CD8-positive, alpha-beta memory T cell (primary cell): ENCODE measurements around the gene BRIP1. TPM values are rescaled to one million over a fixed set of nuclear protein-coding genes. Genes with fewer than 3 reads are reported as not detected.
A peak's percentile ranks its signal among the peaks of the same experiment; 100 is the strongest.
"Not testable (repeated sequence)": the region's sequence is repeated elsewhere in the genome, so short reads cannot be mapped to it uniquely, and the experiment has no call there.

Experiments used
- CTCF ChIA-PET: fragments of 350-600 bp; sonication (Branson Sonifier 250); formaldehyde crosslinking; loops from one replicate; lab custom pipeline; 2021; ENCODE audit warnings: antibody characterized with exemption; lab: Charles Lee
- POLR2A ChIA-PET: fragments of 350-600 bp; sonication (Branson Sonifier 250); formaldehyde crosslinking; loops from one replicate; lab custom pipeline; 2021; ENCODE audit warnings: antibody characterized with exemption; lab: Charles Lee
- DNase-seq, 5 donors: peaks; one replicate each; pipeline versions ENCODE4 v3.0.0 to v3.0.0-alpha.2; 2020 to 2022; ENCODE audit warnings: mixed read lengths in 1 of 5
- H3K27ac ChIP-seq: one replicate; pipeline ENCODE4 v1.7.0; 2013; ENCODE audit warnings: low read depth, mild to moderate bottlenecking, low read length, moderate library complexity
- H3K27me3 ChIP-seq: 2 replicates; pipeline ENCODE4 v1.7.0; 2013; ENCODE audit warnings: low read length, mild to moderate bottlenecking; ENCODE audit not compliant: insufficient read depth, poor library complexity, severe bottlenecking
- H3K36me3 ChIP-seq: 2 replicates; pipeline ENCODE4 v1.7.0; 2013; ENCODE audit warnings: mild to moderate bottlenecking, low read length, moderate library complexity; ENCODE audit not compliant: insufficient read depth
- H3K4me1 ChIP-seq: 2 replicates; pipeline ENCODE4 v1.7.0; 2013; ENCODE audit warnings: mild to moderate bottlenecking, low read length, moderate library complexity; ENCODE audit not compliant: insufficient read depth
- H3K4me3 ChIP-seq: 2 replicates; pipeline ENCODE4 v1.7.0; 2013; ENCODE audit warnings: mild to moderate bottlenecking, low read length
- H3K9me3 ChIP-seq: 2 replicates; pipeline ENCODE4 v1.7.0; 2013; ENCODE audit warnings: mild to moderate bottlenecking, low read length
- H3K27ac Mint-ChIP-seq, 8 donors: one replicate each; pipeline ENCODE4 v1.8.0; 2020 to 2021; ENCODE audit warnings: mixed read lengths in 8 of 8, mild to moderate bottlenecking in 6 of 8, inconsistent platforms in 3 of 8, moderate library complexity in 3 of 8
- H3K27me3 Mint-ChIP-seq, 2 donors: one replicate each; pipeline ENCODE4 v1.8.0; 2020 to 2021; ENCODE audit warnings: mixed read lengths in 2 of 2, mild to moderate bottlenecking in 1 of 2, moderate library complexity in 1 of 2
- H3K36me3 Mint-ChIP-seq, 3 donors: one replicate each; pipeline ENCODE4 v1.8.0; 2020 to 2021; ENCODE audit warnings: mixed read lengths in 3 of 3, inconsistent platforms in 1 of 3, mild to moderate bottlenecking in 1 of 3
- H3K4me1 Mint-ChIP-seq, 3 donors: one replicate each; pipeline ENCODE4 v1.8.0; 2020 to 2021; ENCODE audit warnings: mixed read lengths in 3 of 3, inconsistent platforms in 1 of 3, mild to moderate bottlenecking in 1 of 3
- H3K4me3 Mint-ChIP-seq, 7 donors: one replicate each; pipeline ENCODE4 v1.8.0; 2020 to 2021; ENCODE audit warnings: mixed read lengths in 7 of 7, mild to moderate bottlenecking in 6 of 7, moderate library complexity in 4 of 7, inconsistent platforms in 2 of 7
- H3K9me3 Mint-ChIP-seq, 5 donors: one replicate each; pipeline ENCODE4 v1.8.0; 2020 to 2022; ENCODE audit warnings: mixed read lengths in 5 of 5, mild to moderate bottlenecking in 3 of 5, moderate library complexity in 2 of 5, inconsistent platforms in 1 of 5
- polyA plus RNA-seq: library from polyadenylated mRNA; unstranded; fragments of 300-500 nt; fragmentation: Illumina TruSeq; gene quantifications from one replicate; pipeline ENCODE4 v1.2.3, GENCODE V29; 2021
- total RNA-seq, 2 experiments: library from RNA; stranded (reverse); gene quantifications; one replicate each; pipeline ENCODE4 v1.2.3, GENCODE V29; 2021

The BRIP1 gene
- total and polyA plus RNA-seq, 3 experiments from 2014 or later: 0.86 to 11.7 (median 11.3) TPM

GRCh38 chr17:61894310-61894709 lies 31.0 kb upstream of the BRIP1 start:
- H3K4me1 ChIP-seq, H3K36me3 ChIP-seq, H3K27me3 Mint-ChIP-seq, H3K27ac ChIP-seq, CTCF ChIA-PET, H3K27me3 ChIP-seq, POLR2A ChIA-PET, H3K9me3 ChIP-seq, H3K9me3 Mint-ChIP-seq, H3K27ac Mint-ChIP-seq, H3K4me3 Mint-ChIP-seq, H3K4me1 Mint-ChIP-seq, H3K4me3 ChIP-seq, DNase-seq: not testable (repeated sequence)
- H3K36me3 Mint-ChIP-seq: peaks cover 0 to 74% (median 13%) of the 10 kb centered on the region in 3 donors

GRCh38 chr17:61887733-61888132 lies 24.4 kb upstream of the BRIP1 start:
- H3K36me3 Mint-ChIP-seq: peaks cover 4 to 66% (median 17%) of the 10 kb centered on the region in 3 donors
- H3K4me1 Mint-ChIP-seq, H3K4me3 ChIP-seq, H3K4me1 ChIP-seq, H3K27ac ChIP-seq, H3K9me3 Mint-ChIP-seq, DNase-seq, H3K27me3 ChIP-seq, POLR2A ChIA-PET, H3K4me3 Mint-ChIP-seq, H3K27me3 Mint-ChIP-seq, H3K9me3 ChIP-seq: not testable (repeated sequence)
- peaks cover 11% of the 10 kb centered on the region for H3K36me3 ChIP-seq
- peak overlapping the region in 1 of 8 donors; percentile 36 for H3K27ac Mint-ChIP-seq
- CTCF ChIA-PET: interaction anchor here (1.9 kb wide), 1 partner anchor 15 kb away, joined by 4 read pairs; no protein-coding TSS in a partner anchor

GRCh38 chr17:61885865-61886264 lies 22.5 kb upstream of the BRIP1 start:
- H3K9me3 Mint-ChIP-seq, H3K27ac ChIP-seq, CTCF ChIA-PET, H3K27me3 Mint-ChIP-seq, H3K4me3 ChIP-seq, H3K27me3 ChIP-seq, H3K4me3 Mint-ChIP-seq, H3K4me1 Mint-ChIP-seq, H3K4me1 ChIP-seq, H3K9me3 ChIP-seq, DNase-seq: not testable (repeated sequence)
- H3K36me3 Mint-ChIP-seq: peaks cover 4 to 69% (median 19%) of the 10 kb centered on the region in 3 donors
- POLR2A ChIA-PET: interaction anchor here (0.7 kb wide), 1 partner anchor 1229 kb away, joined by 3 read pairs; no protein-coding TSS in a partner anchor
- peak overlapping the region in 1 of 8 donors; percentile 82 for H3K27ac Mint-ChIP-seq
- peaks cover 14% of the 10 kb centered on the region for H3K36me3 ChIP-seq

- Histone ChIP-seq H3K4me3 (no peak overlapping the region), H3K27ac (no peak overlapping the region), H3K4me1 (no peaks in the 10 kb centered on the region), H3K27me3 (no peaks in the 10 kb centered on the region), H3K36me3 (peaks cover 14% of the 10 kb centered on the region), H3K9me3 (no peaks in the 10 kb centered on the region)
- Mint-ChIP-seq H3K4me3 (no peak overlapping the region), H3K27me3 (no peaks in the 10 kb centered on the region), H3K36me3 (peaks cover 4 to 69% (median 16%) of the 10 kb centered on the region in 3 donors), H3K27ac (peak overlapping the region in 1 of 8 donors; percentile 32), H3K4me1 (no peaks in the 10 kb centered on the region), H3K9me3 (no peaks in the 10 kb centered on the region)
- ChIA-PET POLR2A (no interaction called here), CTCF (no interaction called here)
- DNase-seq: no peak
Observed at GRCh38 chr17:61884864-61885263, 21.5 kb upstream of the BRIP1 start.

- no peaks in the 10 kb centered on the region for H3K9me3 Mint-ChIP-seq
- H3K4me1 Mint-ChIP-seq: no peaks in the 10 kb centered on the region
- H3K27me3 Mint-ChIP-seq: no peaks in the 10 kb centered on the region
- H3K36me3 Mint-ChIP-seq: peaks cover 0 to 69% (median 10%) of the 10 kb centered on the region in 3 donors
- H3K27me3 ChIP-seq: no peaks in the 10 kb centered on the region
- no peaks in the 10 kb centered on the region for H3K4me1 ChIP-seq
- ChIA-PET CTCF (no interaction called here), POLR2A (no interaction called here)
- no peak overlapping the region for H3K27ac ChIP-seq
- H3K4me3 ChIP-seq: no peak overlapping the region
- no peak overlapping the region for H3K27ac Mint-ChIP-seq
- H3K9me3 ChIP-seq: no peaks in the 10 kb centered on the region
- DNase-seq: no peak
- H3K36me3 ChIP-seq: peaks cover 10% of the 10 kb centered on the region
- no peak overlapping the region for H3K4me3 Mint-ChIP-seq
Observed at GRCh38 chr17:61880589-61881102, 17.3 kb upstream of the BRIP1 start.

GRCh38 chr17:61878984-61879612 lies 15.8 kb upstream of the BRIP1 start:
- peaks cover 14% of the 10 kb centered on the region for H3K36me3 ChIP-seq
- Mint-ChIP-seq H3K36me3 (peaks cover 0 to 69% (median 7%) of the 10 kb centered on the region in 3 donors), H3K4me3 (no peak overlapping the region), H3K4me1 (peaks cover under 1 to 2% (median 1%) of the 10 kb centered on the region in 3 donors), H3K27me3 (no peaks in the 10 kb centered on the region), H3K9me3 (no peaks in the 10 kb centered on the region), H3K27ac (no peak overlapping the region)
- ChIA-PET CTCF (no interaction called here), POLR2A (no interaction called here)
- no peak overlapping the region for H3K27ac ChIP-seq
- H3K27me3 ChIP-seq: no peaks in the 10 kb centered on the region
- H3K4me3 ChIP-seq: no peak overlapping the region
- no peaks in the 10 kb centered on the region for H3K4me1 ChIP-seq
- no peaks in the 10 kb centered on the region for H3K9me3 ChIP-seq
- no peak for DNase-seq

GRCh38 chr17:61878520-61878919 lies 15.2 kb upstream of the BRIP1 start:
- CTCF ChIA-PET: no interaction called here
- Mint-ChIP-seq H3K9me3 (no peaks in the 10 kb centered on the region), H3K4me3 (no peak overlapping the region), H3K27ac (no peak overlapping the region), H3K36me3 (peaks cover 0 to 72% (median 11%) of the 10 kb centered on the region in 3 donors), H3K4me1 (peaks cover 6 to 8% (median 7%) of the 10 kb centered on the region in 3 donors), H3K27me3 (no peaks in the 10 kb centered on the region)
- DNase-seq: no peak
- POLR2A ChIA-PET: no interaction called here
- no peak overlapping the region for H3K27ac ChIP-seq
- no peaks in the 10 kb centered on the region for H3K9me3 ChIP-seq
- no peaks in the 10 kb centered on the region for H3K27me3 ChIP-seq
- no peak overlapping the region for H3K4me3 ChIP-seq
- peaks cover 14% of the 10 kb centered on the region for H3K36me3 ChIP-seq
- no peaks in the 10 kb centered on the region for H3K4me1 ChIP-seq

GRCh38 chr17:61877837-61878236 lies 14.5 kb upstream of the BRIP1 start:
- Histone ChIP-seq H3K27ac (no peak overlapping the region), H3K27me3 (no peaks in the 10 kb centered on the region), H3K9me3 (no peaks in the 10 kb centered on the region), H3K36me3 (peaks cover 13% of the 10 kb centered on the region), H3K4me3 (no peak overlapping the region), H3K4me1 (no peaks in the 10 kb centered on the region)
- CTCF ChIA-PET: no interaction called here
- Mint-ChIP-seq H3K27ac (no peak overlapping the region), H3K4me1 (peaks cover 6 to 9% (median 8%) of the 10 kb centered on the region in 3 donors), H3K4me3 (no peak overlapping the region), H3K9me3 (no peaks in the 10 kb centered on the region), H3K27me3 (no peaks in the 10 kb centered on the region), H3K36me3 (peaks cover 0 to 71% (median 11%) of the 10 kb centered on the region in 3 donors)
- no peak for DNase-seq
- POLR2A ChIA-PET: interaction anchor here (0.6 kb wide), 1 partner anchor 957 kb away, joined by 6 read pairs; no protein-coding TSS in a partner anchor
